Endodermal cell (in vitro differentiated cells): ENCODE measurements around the gene THADA. TPM values are rescaled to one million over a fixed set of nuclear protein-coding genes. Genes with fewer than 3 reads are reported as not detected.

Experiments
- DNase-seq: peaks from one replicate; pipeline ENCODE4 v3.0.0-alpha.2; 2017
- H3K27ac ChIP-seq: 2 replicates; pipeline ENCODE4 v1.5.1; 2013; ENCODE audit warnings: mild to moderate bottlenecking, low read depth, low read length, moderate library complexity
- H3K27me3 ChIP-seq: 2 replicates; pipeline ENCODE4 v1.6.1; 2013; ENCODE audit warnings: mild to moderate bottlenecking, low read length, moderate library complexity; ENCODE audit not compliant: insufficient read depth, control insufficient read depth, poor library complexity, severe bottlenecking
- H3K36me3 ChIP-seq: 2 replicates; pipeline ENCODE4 v1.7.0; 2013; ENCODE audit warnings: mild to moderate bottlenecking, low read length, moderate library complexity; ENCODE audit not compliant: control insufficient read depth, insufficient read depth
- H3K4me1 ChIP-seq: one replicate; pipeline ENCODE4 v1.7.0; 2013; ENCODE audit warnings: low read length; ENCODE audit not compliant: control insufficient read depth, insufficient read depth
- H3K4me3 ChIP-seq: 2 replicates; pipeline ENCODE4 v1.5.1; 2013; ENCODE audit warnings: mild to moderate bottlenecking, low read length, moderate library complexity
- H3K9ac ChIP-seq: 2 replicates; pipeline ENCODE4 v1.6.1; 2013; ENCODE audit warnings: mild to moderate bottlenecking, low read length, moderate library complexity; ENCODE audit not compliant: poor library complexity, severe bottlenecking; ENCODE audit errors: extremely low read depth
- H3K9me3 ChIP-seq: 2 replicates; pipeline ENCODE4 v1.6.1; 2013; ENCODE audit warnings: mild to moderate bottlenecking, low read length, moderate library complexity; ENCODE audit not compliant: control insufficient read depth
- H3K27ac Mint-ChIP-seq: 2 replicates; pipeline ENCODE4 v1.8.0; 2020; ENCODE audit warnings: mixed read lengths
- H3K27me3 Mint-ChIP-seq: 2 replicates; pipeline ENCODE4 v1.8.0; 2021; ENCODE audit warnings: mild to moderate bottlenecking, mixed read lengths; ENCODE audit not compliant: insufficient read depth
- H3K36me3 Mint-ChIP-seq: 2 replicates; pipeline ENCODE4 v1.8.0; 2020; ENCODE audit warnings: low read depth, mixed read lengths
- H3K4me1 Mint-ChIP-seq: 2 replicates; pipeline ENCODE4 v1.8.0; 2020; ENCODE audit warnings: mixed read lengths
- H3K4me3 Mint-ChIP-seq: 2 replicates; pipeline ENCODE4 v1.8.0; 2020; ENCODE audit warnings: mild to moderate bottlenecking, moderate library complexity, mixed read lengths
- H3K9me3 Mint-ChIP-seq: 2 replicates; pipeline ENCODE4 v1.8.0; 2020; ENCODE audit warnings: mild to moderate bottlenecking, mixed read lengths
- CTCF ChIP-seq: fragments of 200-600 bp; sonication (generic); conservative IDR thresholded peaks from 2 replicates; pipeline ENCODE4 v1.5.0; 2021; ENCODE audit warnings: antibody characterized with exemption, mild to moderate bottlenecking
- WGBS, 2 experiments: methylation state at CpG; one replicate each; pipeline versions ENCODE4 v1.1.5 to v1.1.7; 2013; ENCODE audit warnings: missing lambda C conversion rate in 2 of 2, mixed read lengths in 1 of 2; ENCODE audit not compliant: insufficient coverage in 1 of 2, insufficient read length in 1 of 2; 5-methylcytosine and 5-hydroxymethylcytosine counted together
- total RNA-seq, 2 donors: library from RNA; stranded (reverse); fragmentation: NEBNext Ultra II Directional in 1 of 2; extraction: Animal tissue kit (Norgen Biotek cat#: 25700) in 1 of 2; gene quantifications; 2 replicates in 1 of 2; 3 replicates in 1 of 2; pipeline ENCODE4 v1.2.1, GENCODE V29; 2021

The THADA gene
- total RNA-seq, 2 donors from 2014 or later = 32.8 to 35.0 TPM

GRCh38 chr2:43377327-43377726, 218.5 kb downstream of the THADA start:
- no peaks in the 10 kb centered on the region for H3K27me3 Mint-ChIP-seq
- H3K9me3 ChIP-seq = no peaks in the 10 kb centered on the region
- no peak overlapping the region for H3K9ac ChIP-seq
- no peak overlapping the region for H3K27ac Mint-ChIP-seq
- H3K36me3 ChIP-seq = no peaks in the 10 kb centered on the region
- no peak for DNase-seq
- H3K4me3 ChIP-seq = no peak overlapping the region
- no peaks in the 10 kb centered on the region for H3K27me3 ChIP-seq
- H3K27ac ChIP-seq = no peak overlapping the region
- TF ChIP-seq CTCF = no peak
- H3K4me1 Mint-ChIP-seq = peaks cover 14% of the 10 kb centered on the region
- WGBS, 2 experiments = 99 to 100% methylated on average over 3 of the region's 3 CpGs
- H3K36me3 Mint-ChIP-seq = no peaks in the 10 kb centered on the region
- no peak overlapping the region for H3K4me3 Mint-ChIP-seq
- no peaks in the 10 kb centered on the region for H3K4me1 ChIP-seq
- H3K9me3 Mint-ChIP-seq = no peaks in the 10 kb centered on the region

- Mint-ChIP-seq H3K4me1 (peaks cover 19% of the 10 kb centered on the region), H3K36me3 (no peaks in the 10 kb centered on the region), H3K27me3 (no peaks in the 10 kb centered on the region), H3K27ac (no peak overlapping the region), H3K9me3 (no peaks in the 10 kb centered on the region), H3K4me3 (no peak overlapping the region)
- Histone ChIP-seq H3K27me3 (no peaks in the 10 kb centered on the region), H3K9ac (no peak overlapping the region), H3K36me3 (no peaks in the 10 kb centered on the region), H3K4me1 (no peaks in the 10 kb centered on the region), H3K4me3 (no peak overlapping the region), H3K27ac (no peak overlapping the region), H3K9me3 (no peaks in the 10 kb centered on the region)
- DNase-seq = no peak
- no peak for TF ChIP-seq CTCF
- WGBS, 2 experiments = 90 to 96% methylated on average over 4 to 8 of the region's 8 CpGs
Observed at GRCh38 chr2:43376523-43377198, 219.2 kb downstream of the THADA start.

GRCh38 chr2:43375746-43376522, 219.9 kb downstream of the THADA start:
- Histone ChIP-seq H3K27ac (no peak overlapping the region), H3K27me3 (no peaks in the 10 kb centered on the region)

More at GRCh38 chr2:43375746-43376522, 219.9 kb downstream of the THADA start:
- no peak for TF ChIP-seq CTCF
- WGBS, 2 experiments = 85 to 89% methylated on average over 3 of the region's 3 CpGs
- Histone ChIP-seq H3K4me3 (no peak overlapping the region), H3K9me3 (no peaks in the 10 kb centered on the region), H3K36me3 (no peaks in the 10 kb centered on the region), H3K9ac (no peak overlapping the region), H3K4me1 (no peaks in the 10 kb centered on the region)
- Mint-ChIP-seq H3K9me3 (no peaks in the 10 kb centered on the region), H3K4me1 (peaks cover 21% of the 10 kb centered on the region), H3K36me3 (no peaks in the 10 kb centered on the region), H3K4me3 (no peak overlapping the region), H3K27me3 (no peaks in the 10 kb centered on the region), H3K27ac (no peak overlapping the region)
- DNase-seq = no peak
